Stimulated activated CD4-positive, alpha-beta T cell treated with anti-CD3 and anti-CD28 coated beads, Interleukin-2, amount 100 ng/mL, for 48 hours (primary cell): ENCODE data around the gene SLCO4A1.

Experiments
- DNase-seq, 2 donors: peaks; one replicate each; pipeline ENCODE4 v3.0.0-alpha.2; 2020

SLCO4A1 gene

GRCh38 chr20:62703853-62704228 lies 61.5 kb downstream of the SLCO4A1 start:
- DNase-seq, result no peak

DNA sequence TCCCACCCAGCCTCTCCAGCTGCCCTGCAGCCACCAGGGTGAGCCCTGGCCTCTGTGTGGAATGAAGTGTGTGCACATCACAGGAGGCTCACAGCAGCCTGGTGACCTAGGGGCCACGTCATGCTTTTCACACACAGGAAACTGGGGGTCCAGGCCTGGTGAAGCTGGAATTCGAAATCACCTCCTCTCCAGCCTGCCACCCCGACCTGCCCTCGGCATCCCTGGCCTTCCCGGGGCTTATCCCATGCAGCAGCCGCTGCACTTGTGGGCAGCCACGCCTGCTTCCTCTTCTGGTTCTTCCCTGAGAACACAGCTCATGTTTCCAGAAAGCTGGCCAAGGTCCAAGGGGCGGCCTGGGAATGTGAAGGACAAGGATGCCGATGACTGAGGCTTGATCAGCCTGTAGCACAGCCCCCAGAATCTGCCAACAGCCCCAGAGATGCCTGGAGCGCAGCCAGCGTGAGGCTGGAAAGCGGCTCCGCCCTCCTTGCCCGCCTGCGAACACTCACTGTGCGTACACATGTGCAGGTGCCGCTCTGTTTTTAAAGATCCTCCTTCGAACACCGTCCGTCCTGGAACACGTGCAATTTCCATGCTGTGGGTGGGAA lies 62.1 kb downstream of the SLCO4A1 start:
- no peak for DNase-seq

DNA sequence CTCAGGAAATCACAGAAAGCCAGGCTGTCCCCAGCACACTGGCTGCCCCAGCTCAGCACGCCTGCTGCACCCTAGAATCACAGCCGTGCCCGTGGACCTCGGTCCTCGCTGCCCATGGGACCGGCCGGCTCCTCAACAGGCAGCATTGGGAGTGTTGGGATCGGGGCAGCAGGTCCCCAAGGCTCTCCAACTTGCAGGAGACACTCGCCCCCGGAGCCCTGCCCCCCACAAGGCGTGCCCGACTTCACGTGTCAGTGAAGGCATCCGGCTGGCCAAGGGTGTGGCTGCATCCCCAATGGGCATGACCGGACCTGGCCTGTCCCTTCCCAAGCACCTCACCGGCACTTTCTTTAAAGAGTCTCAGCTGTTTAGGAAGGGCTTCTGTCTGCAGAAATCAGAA lies 63.3 kb downstream of the SLCO4A1 start:
- DNase-seq, result no peak

DNA sequence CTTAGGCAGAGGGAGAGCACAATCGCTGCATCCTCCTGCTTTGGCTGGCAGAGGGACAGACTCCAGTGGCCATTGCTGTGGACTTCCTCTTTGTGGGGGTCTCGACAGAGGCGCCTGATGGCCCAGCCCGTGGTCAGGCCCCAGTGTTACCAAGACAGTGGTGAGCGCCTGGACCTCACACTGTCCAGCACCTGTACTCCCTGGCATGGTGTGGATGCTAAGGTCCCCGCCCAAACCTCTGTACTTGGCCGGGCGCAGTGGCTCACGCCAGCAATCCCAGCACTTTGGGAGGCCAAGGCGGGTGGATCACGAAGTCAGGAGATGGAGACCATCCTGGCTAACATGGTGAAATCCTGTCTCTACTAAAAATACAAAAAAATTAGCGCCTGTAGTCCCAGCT lies 64.0 kb downstream of the SLCO4A1 start:
- DNase-seq, result no peak

- no peak for DNase-seq
Observed at GRCh38 chr20:62706857-62707256, 64.6 kb downstream of the SLCO4A1 start.

GRCh38 chr20:62707276-62707920 lies 65.1 kb downstream of the SLCO4A1 start:
- DNase-seq, result no peak

- DNase-seq, result no peak
Observed at GRCh38 chr20:62707921-62708521, 65.7 kb downstream of the SLCO4A1 start.

DNA sequence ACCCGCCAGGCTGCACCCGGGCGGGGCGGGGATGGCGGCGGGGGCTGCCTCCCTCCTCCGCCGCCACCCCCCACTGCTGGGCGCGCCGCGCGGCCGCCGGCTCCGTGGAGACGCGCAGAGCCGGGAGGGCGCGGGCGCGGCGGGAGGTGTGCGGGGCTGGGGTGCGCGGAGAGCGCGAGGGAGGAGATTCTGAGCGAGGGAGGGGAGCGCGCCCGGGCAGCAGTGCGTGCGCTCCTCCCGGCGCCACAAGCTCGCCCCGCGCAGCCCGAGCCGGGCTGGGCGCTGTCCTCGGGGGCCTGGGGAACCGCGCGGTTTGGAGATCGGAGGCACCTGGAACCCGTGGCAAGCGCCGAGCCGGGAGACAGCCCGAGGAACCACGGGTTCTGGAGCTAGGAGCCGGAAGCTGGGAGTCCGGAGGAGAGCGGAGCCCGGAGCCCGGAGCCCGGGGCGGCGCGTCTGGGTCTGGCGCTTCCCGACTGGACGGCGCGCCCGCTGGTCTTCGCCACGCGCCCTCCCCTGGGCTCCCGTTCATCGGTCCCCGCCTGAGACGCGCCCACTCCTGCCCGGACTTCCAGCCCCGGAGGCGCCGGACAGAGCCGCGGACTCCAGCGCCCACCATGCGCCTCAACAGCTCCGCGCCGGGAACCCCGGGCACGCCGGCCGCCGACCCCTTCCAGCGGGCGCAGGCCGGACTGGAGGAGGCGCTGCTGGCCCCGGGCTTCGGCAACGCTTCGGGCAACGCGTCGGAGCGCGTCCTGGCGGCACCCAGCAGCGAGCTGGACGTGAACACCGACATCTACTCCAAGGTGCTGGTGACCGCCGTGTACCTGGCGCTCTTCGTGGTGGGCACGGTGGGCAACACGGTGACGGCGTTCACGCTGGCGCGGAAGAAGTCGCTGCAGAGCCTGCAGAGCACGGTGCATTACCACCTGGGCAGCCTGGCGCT lies 66.6 kb downstream of the SLCO4A1 start, which contains the start of gene NTSR1:
NTSR1 (plus strand) TSS at position 246 of the 946 bp plus-strand sequence; CDS start at position 618, 372 bp downstream.
- no peak for DNase-seq

DNA sequence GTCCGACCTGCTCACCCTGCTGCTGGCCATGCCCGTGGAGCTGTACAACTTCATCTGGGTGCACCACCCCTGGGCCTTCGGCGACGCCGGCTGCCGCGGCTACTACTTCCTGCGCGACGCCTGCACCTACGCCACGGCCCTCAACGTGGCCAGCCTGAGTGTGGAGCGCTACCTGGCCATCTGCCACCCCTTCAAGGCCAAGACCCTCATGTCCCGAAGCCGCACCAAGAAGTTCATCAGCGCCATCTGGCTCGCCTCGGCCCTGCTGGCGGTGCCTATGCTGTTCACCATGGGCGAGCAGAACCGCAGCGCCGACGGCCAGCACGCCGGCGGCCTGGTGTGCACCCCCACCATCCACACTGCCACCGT lies 67.2 kb downstream of the SLCO4A1 start:
- no peak for DNase-seq

GRCh38 chr20:62710221-62710885 lies 68.0 kb downstream of the SLCO4A1 start:
- no peak for DNase-seq

- DNase-seq, result no peak
Observed at GRCh38 chr20:62710886-62711702, 68.8 kb downstream of the SLCO4A1 start.

GRCh38 chr20:62711703-62712101 lies 69.4 kb downstream of the SLCO4A1 start:
- no peak for DNase-seq

- no peak for DNase-seq
Observed at GRCh38 chr20:62712606-62713005, 70.3 kb downstream of the SLCO4A1 start.

DNA sequence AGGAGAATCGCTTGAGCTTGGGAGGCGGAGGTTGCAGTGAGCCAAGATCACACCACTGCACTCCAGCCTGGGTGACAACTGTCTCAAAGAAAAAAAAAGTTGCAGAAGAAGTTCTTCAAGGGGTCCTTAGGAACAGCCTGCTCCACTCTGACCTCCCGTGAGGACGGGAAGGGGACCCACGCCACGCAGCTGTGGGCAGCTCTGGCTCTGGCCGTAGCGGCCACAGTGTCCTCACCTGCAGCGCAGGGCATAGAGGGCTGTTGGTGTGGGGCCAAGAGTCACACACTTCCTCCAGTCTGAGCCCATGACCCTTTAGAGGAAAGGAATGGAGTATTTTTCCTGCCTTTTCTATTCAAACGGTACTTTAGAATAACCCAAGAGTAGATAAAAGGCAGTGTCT lies 71.7 kb downstream of the SLCO4A1 start:
- no peak for DNase-seq

- DNase-seq, result no peak
Observed at GRCh38 chr20:62714799-62715198, 72.5 kb downstream of the SLCO4A1 start.

DNA sequence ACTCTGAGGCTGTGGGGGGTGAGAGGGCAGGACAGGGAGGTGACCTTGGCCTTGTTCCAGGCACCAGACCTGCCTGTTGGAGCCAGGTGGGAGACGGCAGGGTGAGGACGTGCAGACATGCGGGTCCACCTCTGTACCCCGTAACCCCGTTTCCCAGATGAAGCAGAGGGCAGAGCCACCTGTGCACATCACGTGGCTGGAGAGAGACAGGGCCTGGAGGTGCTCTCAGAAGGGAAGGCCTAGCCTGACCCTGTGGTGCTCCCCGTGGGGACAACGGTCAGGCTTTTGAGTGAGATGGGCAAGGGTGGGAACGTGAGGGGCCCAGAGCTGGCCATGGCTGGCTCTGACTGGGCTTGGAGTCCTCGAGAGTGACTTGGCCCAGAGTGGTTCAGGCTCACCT lies 72.9 kb downstream of the SLCO4A1 start:
- DNase-seq, result no peak

DNA sequence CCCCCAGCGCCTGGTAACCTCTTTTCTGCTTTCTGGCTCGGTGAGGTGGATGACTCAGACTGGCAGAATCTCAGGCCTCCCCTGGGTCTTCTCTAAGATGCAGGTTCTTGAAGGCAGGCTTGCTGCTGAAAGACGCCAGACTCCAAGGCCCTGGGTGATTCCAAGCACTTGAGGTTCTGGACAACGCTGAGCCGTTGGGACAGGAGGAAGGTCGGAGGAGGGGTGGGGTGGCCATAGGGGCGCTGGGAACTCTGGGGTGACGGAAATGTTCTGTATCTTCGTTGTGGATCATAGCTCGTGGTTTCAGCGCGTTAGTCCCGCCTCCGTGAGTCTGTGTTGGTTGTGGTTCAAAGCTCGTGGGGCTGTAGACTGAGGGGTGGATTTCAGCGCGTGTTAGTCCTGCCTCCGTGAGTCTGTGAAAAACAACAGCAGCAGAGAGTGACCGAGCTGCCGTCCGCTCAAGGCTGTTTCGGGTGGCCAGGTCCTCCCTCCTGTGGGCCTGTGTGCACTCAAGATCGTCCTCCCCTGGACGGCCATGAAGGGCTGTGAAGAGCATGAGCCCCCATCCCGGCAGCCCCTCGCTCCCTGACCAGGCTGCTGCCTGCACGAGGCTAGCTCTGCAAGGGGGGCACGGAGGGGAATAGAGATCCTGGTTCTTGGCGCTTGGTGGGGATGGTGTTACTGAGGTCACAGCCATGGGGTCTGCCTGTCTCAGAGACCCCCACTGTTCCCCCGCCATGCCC lies 74.1 kb downstream of the SLCO4A1 start:
- DNase-seq, result peak; percentile 11 to 20

- no peak for DNase-seq
Observed at GRCh38 chr20:62716941-62717310, 74.6 kb downstream of the SLCO4A1 start.

DNA sequence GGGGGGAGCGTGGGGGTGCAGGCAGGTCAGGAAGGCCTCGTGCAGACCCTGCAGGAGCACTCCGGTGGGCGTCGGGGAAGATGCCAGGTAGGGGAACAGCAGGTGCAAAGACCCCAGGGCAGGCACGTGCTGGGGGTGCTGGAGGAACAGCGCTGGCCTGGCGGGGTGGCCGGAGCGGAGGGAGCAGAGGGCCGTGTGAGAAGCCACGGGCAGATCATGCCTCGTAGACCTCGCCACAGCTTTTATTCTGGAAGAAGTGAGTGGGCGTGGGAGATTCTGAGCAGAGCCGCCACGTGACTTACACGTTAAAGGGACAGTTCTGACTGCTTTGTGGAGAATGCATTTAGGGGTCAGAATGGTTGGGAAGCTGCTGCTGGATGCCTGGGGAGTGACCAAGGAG lies 75.6 kb downstream of the SLCO4A1 start:
- DNase-seq, result no peak

DNA sequence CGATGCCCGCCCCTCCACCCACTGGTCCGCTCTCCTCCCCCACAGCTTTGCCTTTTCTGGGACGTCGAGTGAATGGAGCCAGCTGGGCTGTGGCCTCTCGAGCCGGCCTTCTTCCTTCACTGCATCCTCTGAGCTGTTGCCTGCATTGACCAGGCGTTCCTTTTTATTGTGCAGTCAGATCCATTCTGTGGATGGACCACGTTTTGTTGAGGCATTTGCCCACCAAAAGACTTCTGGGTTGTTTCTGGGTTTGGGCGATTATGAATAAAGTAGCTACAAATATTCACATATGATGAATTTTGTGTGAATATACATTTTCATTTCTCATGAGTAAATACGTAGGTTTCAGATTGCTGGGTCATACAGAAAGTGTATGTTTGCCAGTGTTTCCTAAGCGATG lies 76.2 kb downstream of the SLCO4A1 start:
- no peak for DNase-seq

DNA sequence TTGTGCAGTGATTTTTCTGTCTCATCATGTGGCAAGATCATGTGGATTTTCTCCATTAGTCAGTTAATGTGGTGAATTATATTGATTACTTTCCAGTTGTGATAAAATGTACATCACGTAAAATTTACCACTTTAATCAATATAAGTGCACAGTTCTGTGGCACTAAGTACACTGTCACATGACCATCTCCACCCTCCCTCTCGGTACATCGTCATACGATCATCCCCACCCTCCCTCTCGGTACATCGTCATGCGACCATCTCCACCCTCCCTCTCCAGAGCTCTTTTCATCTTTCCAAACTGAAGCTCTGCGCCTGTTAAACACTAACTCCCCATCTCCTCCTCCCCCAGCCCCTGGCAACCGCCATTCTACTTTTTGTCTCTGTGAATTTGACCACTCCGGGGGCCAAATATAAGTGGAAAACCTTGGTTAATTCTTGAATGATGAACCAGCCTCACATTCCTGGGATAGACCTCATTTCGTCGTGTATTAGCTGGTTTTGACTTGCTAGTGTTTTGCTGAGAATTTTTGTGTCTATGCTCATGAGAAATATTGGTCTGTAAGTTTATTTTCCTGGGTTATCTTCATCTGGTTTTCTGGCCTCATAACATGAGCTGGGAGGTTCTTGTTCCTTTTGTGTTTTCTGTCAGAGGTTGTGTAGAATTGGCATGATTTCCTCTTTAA lies 77.1 kb downstream of the SLCO4A1 start:
- no peak for DNase-seq
